Skeletal muscle satellite cell (primary cell): ENCODE measurements around the gene CXCL13.
"Not testable (repeated sequence)": the region's sequence is repeated elsewhere in the genome, so short reads cannot be mapped to it uniquely, and the experiment has no call there.

Experiments used
- H3K27me3 ChIP-seq: 2 replicates; pipeline ENCODE4 v1.7.0; 2013; ENCODE audit warnings: low read length; ENCODE audit not compliant: control insufficient read depth, insufficient read depth
- H3K36me3 ChIP-seq: 2 replicates; pipeline ENCODE4 v1.7.0; 2013; ENCODE audit warnings: mild to moderate bottlenecking, control low read depth, low read length; ENCODE audit not compliant: insufficient read depth
- H3K4me1 ChIP-seq: 2 replicates; pipeline ENCODE4 v1.7.0; 2013; ENCODE audit warnings: low read length; ENCODE audit not compliant: control insufficient read depth, insufficient read depth
- H3K4me2 ChIP-seq: 2 replicates; pipeline ENCODE4 v1.7.0; 2013; ENCODE audit warnings: mild to moderate bottlenecking, low read length
- H3K4me3 ChIP-seq: 2 replicates; pipeline ENCODE4 v1.7.0; 2013; ENCODE audit warnings: low read length
- H3K9ac ChIP-seq: 2 replicates; pipeline ENCODE4 v1.7.0; 2013; ENCODE audit warnings: mild to moderate bottlenecking, low read depth, low read length, moderate library complexity
- H3K9me3 ChIP-seq: replicated peaks from 2 replicates; pipeline ENCODE4 v1.7.0; 2013; ENCODE audit warnings: mild to moderate bottlenecking, control low read depth, low read length

The CXCL13 gene

GRCh38 chr4:77635246-77635645 is 29.6 kb downstream of the CXCL13 start:
- H3K4me1 ChIP-seq, result peaks cover 14% of the 10 kb centered on the region
- no peak overlapping the region for H3K4me2 ChIP-seq
- no peak overlapping the region for H3K9ac ChIP-seq
- no peaks in the 10 kb centered on the region for H3K9me3 ChIP-seq
- no peaks in the 10 kb centered on the region for H3K36me3 ChIP-seq
- no peaks in the 10 kb centered on the region for H3K27me3 ChIP-seq
- H3K4me3 ChIP-seq, result no peak overlapping the region

DNA sequence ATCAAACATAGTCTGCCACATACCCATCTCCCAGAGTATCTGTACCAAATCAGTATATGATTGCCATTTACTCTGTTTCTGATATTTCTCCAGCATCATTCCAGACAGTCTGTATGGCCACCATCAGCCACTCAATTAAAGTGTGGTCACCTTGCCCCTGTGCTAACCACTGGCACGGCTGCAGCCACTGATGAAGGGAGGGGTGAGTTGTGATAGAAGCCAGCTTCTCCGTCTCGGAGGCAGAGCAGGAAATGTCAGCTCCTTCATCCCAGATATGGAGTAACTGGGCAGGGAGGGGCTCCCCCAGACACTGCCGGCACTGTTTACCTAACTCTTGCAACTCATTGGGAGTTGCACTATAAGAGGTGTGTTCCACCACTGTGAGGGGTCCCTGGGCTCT is 30.3 kb downstream of the CXCL13 start:
- Histone ChIP-seq H3K36me3 (no peaks in the 10 kb centered on the region), H3K27me3 (no peaks in the 10 kb centered on the region), H3K9ac (no peak overlapping the region), H3K4me3 (no peak overlapping the region), H3K4me1 (peaks cover 14% of the 10 kb centered on the region), H3K9me3 (no peaks in the 10 kb centered on the region), H3K4me2 (no peak overlapping the region)

GRCh38 chr4:77636902-77637301 is 31.3 kb downstream of the CXCL13 start:
- Histone ChIP-seq H3K9ac (no peak overlapping the region), H3K27me3 (no peaks in the 10 kb centered on the region), H3K9me3 (no peaks in the 10 kb centered on the region), H3K4me1 (peaks cover 14% of the 10 kb centered on the region), H3K36me3 (no peaks in the 10 kb centered on the region), H3K4me2 (no peak overlapping the region), H3K4me3 (no peak overlapping the region)

GRCh38 chr4:77644069-77644468 is 38.4 kb downstream of the CXCL13 start:
- not testable (repeated sequence) for H3K4me1 ChIP-seq, H3K4me3 ChIP-seq, H3K9me3 ChIP-seq, H3K9ac ChIP-seq, H3K4me2 ChIP-seq, H3K36me3 ChIP-seq, H3K27me3 ChIP-seq

GRCh38 chr4:77650787-77651186 is 45.2 kb downstream of the CXCL13 start:
- Histone ChIP-seq H3K9me3 (peaks cover 5% of the 10 kb centered on the region), H3K4me1 (no peaks in the 10 kb centered on the region), H3K4me3 (no peak overlapping the region), H3K36me3 (no peaks in the 10 kb centered on the region), H3K9ac (no peak overlapping the region), H3K27me3 (no peaks in the 10 kb centered on the region), H3K4me2 (no peak overlapping the region)

GRCh38 chr4:77651820-77652219 is 46.2 kb downstream of the CXCL13 start:
- Histone ChIP-seq H3K4me1 (no peaks in the 10 kb centered on the region), H3K9me3 (peaks cover 5% of the 10 kb centered on the region), H3K36me3 (no peaks in the 10 kb centered on the region), H3K4me2 (no peak overlapping the region), H3K9ac (no peak overlapping the region), H3K27me3 (no peaks in the 10 kb centered on the region), H3K4me3 (no peak overlapping the region)

GRCh38 chr4:77652237-77652897 is 46.7 kb downstream of the CXCL13 start:
- H3K4me3 ChIP-seq, result no peak overlapping the region
- H3K9me3 ChIP-seq, result no peaks in the 10 kb centered on the region
- no peaks in the 10 kb centered on the region for H3K27me3 ChIP-seq
- H3K9ac ChIP-seq, result no peak overlapping the region
- no peaks in the 10 kb centered on the region for H3K4me1 ChIP-seq
- H3K4me2 ChIP-seq, result no peak overlapping the region
- H3K36me3 ChIP-seq, result no peaks in the 10 kb centered on the region

GRCh38 chr4:77653162-77653758 is 47.6 kb downstream of the CXCL13 start:
- no peak overlapping the region for H3K9ac ChIP-seq
- H3K4me2 ChIP-seq, result no peak overlapping the region
- no peaks in the 10 kb centered on the region for H3K36me3 ChIP-seq
- no peaks in the 10 kb centered on the region for H3K27me3 ChIP-seq
- H3K4me3 ChIP-seq, result no peak overlapping the region
- no peaks in the 10 kb centered on the region for H3K9me3 ChIP-seq
- no peaks in the 10 kb centered on the region for H3K4me1 ChIP-seq

- H3K4me2 ChIP-seq, H3K9ac ChIP-seq, H3K4me3 ChIP-seq, H3K4me1 ChIP-seq, H3K27me3 ChIP-seq, H3K36me3 ChIP-seq, H3K9me3 ChIP-seq: not testable (repeated sequence)
Measured at GRCh38 chr4:77660318-77660717, 54.7 kb downstream of the CXCL13 start.
